Natural killer cell treated with Interleukin-12 subunit alpha and Interleukin-12 subunit beta and Interleukin-15 and Interleukin-18, amount 100 ng/mL, for 72 hours (primary cell): ENCODE data around the gene SCTR. TPM values are rescaled to one million over a fixed set of nuclear protein-coding genes. Genes with fewer than 3 reads are reported as not detected.
A peak's percentile ranks its signal among the peaks of the same experiment; 100 is the strongest.

Experiments
- ATAC-seq, 2 donors: fragments of 150-1000 bp; cut with Tn5 transposase in 1 of 2; sonication (Bioruptor Pico), chemical (Tn5 transposase) in 1 of 2; 2 replicates each; pipeline ENCODE4 v1.10.0; 2021
- DNase-seq: peaks from one replicate; pipeline ENCODE4 v3.0.0; 2022; ENCODE audit warnings: low spot score
- H3K27ac Mint-ChIP-seq, 2 donors: 1 replicate in 1 of 2; 2 replicates in 1 of 2; pipeline ENCODE4 v1.8.0; 2022; ENCODE audit warnings: mixed read lengths in 2 of 2, mild to moderate bottlenecking in 1 of 2, moderate library complexity in 1 of 2
- H3K27me3 Mint-ChIP-seq, 2 donors: 1 replicate in 1 of 2; 2 replicates in 1 of 2; pipeline ENCODE4 v1.8.0; 2022; ENCODE audit warnings: mixed read lengths in 2 of 2
- H3K36me3 Mint-ChIP-seq: one replicate; pipeline ENCODE4 v1.8.0; 2022; ENCODE audit warnings: mixed read lengths
- H3K4me1 Mint-ChIP-seq, 2 donors: 1 replicate in 1 of 2; 2 replicates in 1 of 2; pipeline ENCODE4 v1.8.0; 2022; ENCODE audit warnings: low read depth in 2 of 2, mixed read lengths in 2 of 2, mild to moderate bottlenecking in 1 of 2
- H3K4me3 Mint-ChIP-seq: one replicate; pipeline ENCODE4 v1.8.0; 2022; ENCODE audit warnings: mixed read lengths
- H3K9me3 Mint-ChIP-seq: 2 replicates; pipeline ENCODE4 v1.8.0; 2022; ENCODE audit warnings: mixed read lengths
- total RNA-seq, 2 donors: library from RNA; stranded (reverse); gene quantifications; one replicate each; pipeline ENCODE4 v1.2.3, GENCODE V29; 2022

SCTR gene
- total RNA-seq, 2 donors from 2014 or later, result not detected

DNA sequence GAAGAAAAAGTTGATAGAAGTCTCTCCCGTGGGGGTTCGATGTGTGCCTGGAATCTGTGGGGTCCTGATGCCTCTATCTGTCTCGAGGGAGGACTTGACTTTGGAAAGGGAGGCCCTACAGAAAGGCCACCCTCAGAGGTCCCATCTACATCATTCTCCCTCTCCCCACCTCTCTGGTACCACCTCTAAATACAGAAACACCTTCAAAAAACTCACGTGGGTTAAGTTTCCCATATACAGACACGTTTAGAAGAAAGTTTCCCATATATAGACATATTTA is 97.9 kb downstream of the SCTR start:
- no peaks in the 10 kb centered on the region for H3K9me3 Mint-ChIP-seq
- no peak for ATAC-seq
- no peaks in the 10 kb centered on the region for H3K4me1 Mint-ChIP-seq
- no peaks in the 10 kb centered on the region for H3K36me3 Mint-ChIP-seq
- H3K27ac Mint-ChIP-seq, result no peak overlapping the region
- DNase-seq, result no peak
- no peak overlapping the region for H3K4me3 Mint-ChIP-seq
- peaks cover 56 to 62% of the 10 kb centered on the region in 2 donors for H3K27me3 Mint-ChIP-seq

GRCh38 chr2:119425620-119426395 is 98.5 kb downstream of the SCTR start:
- H3K27me3 Mint-ChIP-seq, result peaks cover 56 to 65% of the 10 kb centered on the region in 2 donors
- no peaks in the 10 kb centered on the region for H3K4me1 Mint-ChIP-seq
- DNase-seq (no peak), ATAC-seq (no peak)
- H3K27ac Mint-ChIP-seq, result no peak overlapping the region
- H3K9me3 Mint-ChIP-seq, result no peaks in the 10 kb centered on the region
- H3K4me3 Mint-ChIP-seq, result no peak overlapping the region
- H3K36me3 Mint-ChIP-seq, result no peaks in the 10 kb centered on the region

DNA sequence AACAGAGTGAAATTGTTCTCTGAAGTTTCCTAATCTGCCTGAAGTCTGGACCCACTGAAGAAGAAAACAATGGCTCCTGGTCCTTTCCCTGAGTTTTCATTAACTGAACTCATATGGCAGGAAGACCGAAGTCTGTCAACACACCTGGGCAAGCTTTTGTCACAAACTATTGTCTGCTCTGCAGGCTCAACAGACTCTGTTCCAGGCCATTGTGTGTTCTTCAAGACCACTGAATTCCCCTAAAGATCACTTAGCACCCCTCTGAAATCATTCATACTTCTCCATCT is 99.2 kb downstream of the SCTR start:
- no peak overlapping the region for H3K27ac Mint-ChIP-seq
- H3K9me3 Mint-ChIP-seq, result no peaks in the 10 kb centered on the region
- H3K4me1 Mint-ChIP-seq, result no peaks in the 10 kb centered on the region
- H3K36me3 Mint-ChIP-seq, result no peaks in the 10 kb centered on the region
- DNase-seq (no peak), ATAC-seq (no peak)
- H3K4me3 Mint-ChIP-seq, result no peak overlapping the region
- H3K27me3 Mint-ChIP-seq, result peaks cover 56 to 65% of the 10 kb centered on the region in 2 donors

GRCh38 chr2:119424284-119425118 is 99.8 kb downstream of the SCTR start:
- Mint-ChIP-seq H3K4me3 (no peak overlapping the region), H3K27ac (no peak overlapping the region), H3K4me1 (no peaks in the 10 kb centered on the region), H3K36me3 (no peaks in the 10 kb centered on the region), H3K27me3 (peaks cover 55 to 65% of the 10 kb centered on the region in 2 donors), H3K9me3 (no peaks in the 10 kb centered on the region)
- DNase-seq (no peak), ATAC-seq (peak in 1 of 2 donors; percentile 26)

- ATAC-seq (no peak), DNase-seq (no peak)
- no peak overlapping the region for H3K4me3 Mint-ChIP-seq
- H3K27ac Mint-ChIP-seq, result no peak overlapping the region
- no peaks in the 10 kb centered on the region for H3K4me1 Mint-ChIP-seq
- no peaks in the 10 kb centered on the region for H3K36me3 Mint-ChIP-seq
- H3K9me3 Mint-ChIP-seq, result no peaks in the 10 kb centered on the region
- peaks cover 50 to 64% of the 10 kb centered on the region in 2 donors for H3K27me3 Mint-ChIP-seq
These were observed 100.5 kb downstream of the SCTR start for GRCh38 chr2:119423811-119424210.

DNA sequence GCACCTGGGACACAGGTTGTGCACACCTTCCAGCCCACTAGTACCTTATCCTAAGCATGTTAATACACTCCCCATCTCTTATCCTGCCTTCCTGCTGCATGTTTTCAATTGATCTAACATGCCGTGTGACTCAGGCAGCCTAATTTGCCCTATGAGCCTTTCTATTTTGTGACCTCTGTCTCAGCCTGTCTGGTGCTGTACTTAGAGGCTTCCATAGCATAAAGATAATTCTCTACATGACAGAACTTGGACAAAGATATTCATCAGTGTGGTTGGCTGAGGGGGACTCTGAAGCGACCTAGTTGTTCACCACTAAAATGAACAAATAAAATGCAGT is 101.2 kb downstream of the SCTR start:
- ATAC-seq, result no peak
- Mint-ChIP-seq H3K27me3 (peaks cover 46 to 59% of the 10 kb centered on the region in 2 donors), H3K9me3 (no peaks in the 10 kb centered on the region), H3K27ac (no peak overlapping the region), H3K4me3 (no peak overlapping the region), H3K36me3 (no peaks in the 10 kb centered on the region), H3K4me1 (no peaks in the 10 kb centered on the region)
- DNase-seq, result no peak

GRCh38 chr2:119422360-119423107 is 101.7 kb downstream of the SCTR start:
- no peaks in the 10 kb centered on the region for H3K36me3 Mint-ChIP-seq
- H3K27me3 Mint-ChIP-seq, result peaks cover 40 to 58% of the 10 kb centered on the region in 2 donors
- DNase-seq, result no peak
- ATAC-seq, result no peak
- no peak overlapping the region for H3K27ac Mint-ChIP-seq
- no peaks in the 10 kb centered on the region for H3K4me1 Mint-ChIP-seq
- no peaks in the 10 kb centered on the region for H3K9me3 Mint-ChIP-seq
- no peak overlapping the region for H3K4me3 Mint-ChIP-seq

- H3K9me3 Mint-ChIP-seq, result no peaks in the 10 kb centered on the region
- no peaks in the 10 kb centered on the region for H3K36me3 Mint-ChIP-seq
- H3K27me3 Mint-ChIP-seq, result peaks cover 34 to 50% of the 10 kb centered on the region in 2 donors
- H3K4me1 Mint-ChIP-seq, result no peaks in the 10 kb centered on the region
- H3K27ac Mint-ChIP-seq, result no peak overlapping the region
- no peak for DNase-seq
- no peak for ATAC-seq
- H3K4me3 Mint-ChIP-seq, result no peak overlapping the region
These were observed 102.5 kb downstream of the SCTR start for GRCh38 chr2:119421741-119422140.

DNA sequence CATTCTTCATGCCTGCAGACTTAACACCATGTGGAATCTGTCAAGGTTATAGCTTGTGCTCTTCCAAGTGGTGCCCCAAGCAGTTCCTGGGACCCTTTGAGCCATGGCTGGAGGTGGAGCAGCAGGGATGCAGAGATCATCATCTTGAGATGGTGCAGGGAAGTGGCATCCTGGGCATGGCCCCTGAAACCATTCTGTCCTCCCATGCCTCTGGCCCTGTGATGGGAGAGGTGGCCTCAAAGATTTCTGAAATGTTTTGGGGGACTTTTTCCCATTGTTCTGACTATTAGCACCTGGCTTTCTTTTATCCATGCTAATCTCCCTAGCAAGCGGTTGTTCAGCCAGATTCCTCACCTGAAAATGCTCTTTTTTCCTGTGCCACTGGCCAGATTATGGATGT is 103.0 kb downstream of the SCTR start:
- no peaks in the 10 kb centered on the region for H3K36me3 Mint-ChIP-seq
- peaks cover 30 to 46% of the 10 kb centered on the region in 2 donors for H3K27me3 Mint-ChIP-seq
- H3K9me3 Mint-ChIP-seq, result no peaks in the 10 kb centered on the region
- no peak for ATAC-seq
- H3K4me3 Mint-ChIP-seq, result no peak overlapping the region
- no peak for DNase-seq
- no peaks in the 10 kb centered on the region for H3K4me1 Mint-ChIP-seq
- H3K27ac Mint-ChIP-seq, result no peak overlapping the region

- Mint-ChIP-seq H3K4me3 (no peak overlapping the region), H3K27ac (no peak overlapping the region), H3K27me3 (peaks cover 23 to 42% of the 10 kb centered on the region in 2 donors), H3K36me3 (no peaks in the 10 kb centered on the region), H3K9me3 (no peaks in the 10 kb centered on the region), H3K4me1 (no peaks in the 10 kb centered on the region)
- DNase-seq (no peak), ATAC-seq (no peak)
These were observed 104.3 kb downstream of the SCTR start for GRCh38 chr2:119419803-119420508.

- Mint-ChIP-seq H3K4me3 (no peak overlapping the region), H3K27me3 (peaks cover 22 to 42% of the 10 kb centered on the region in 2 donors), H3K4me1 (no peaks in the 10 kb centered on the region), H3K9me3 (no peaks in the 10 kb centered on the region), H3K27ac (no peak overlapping the region), H3K36me3 (no peaks in the 10 kb centered on the region)
- DNase-seq, result no peak
- ATAC-seq, result no peak
These were observed 105.2 kb downstream of the SCTR start for GRCh38 chr2:119419065-119419464.

DNA sequence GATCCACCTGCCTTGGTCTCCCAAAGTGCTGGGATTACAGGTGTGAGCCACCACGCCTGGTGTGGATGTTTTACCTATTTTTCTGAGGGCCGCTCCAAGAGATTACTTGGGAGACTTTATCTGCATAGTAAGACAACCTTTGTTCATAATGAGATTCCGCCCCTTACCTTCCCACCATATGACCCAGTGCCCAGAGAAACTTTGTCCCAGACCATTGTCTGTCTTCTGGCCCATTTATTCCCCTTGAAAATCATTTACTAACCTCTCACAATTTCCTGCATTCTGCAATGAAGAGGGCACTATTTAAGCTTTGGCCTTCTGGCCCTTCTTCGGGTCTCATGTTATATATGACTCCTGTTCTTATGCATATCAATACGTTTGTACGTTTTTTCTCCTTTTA is 106.4 kb downstream of the SCTR start:
- Mint-ChIP-seq H3K27ac (no peak overlapping the region), H3K4me1 (no peaks in the 10 kb centered on the region), H3K27me3 (peaks cover 15 to 36% of the 10 kb centered on the region in 2 donors), H3K4me3 (no peak overlapping the region), H3K9me3 (no peaks in the 10 kb centered on the region), H3K36me3 (no peaks in the 10 kb centered on the region)
- ATAC-seq (no peak), DNase-seq (no peak)

- DNase-seq, result no peak
- no peak overlapping the region for H3K27ac Mint-ChIP-seq
- no peaks in the 10 kb centered on the region for H3K9me3 Mint-ChIP-seq
- H3K27me3 Mint-ChIP-seq, result peaks cover 6 to 31% of the 10 kb centered on the region in 2 donors
- no peaks in the 10 kb centered on the region for H3K36me3 Mint-ChIP-seq
- no peaks in the 10 kb centered on the region for H3K4me1 Mint-ChIP-seq
- H3K4me3 Mint-ChIP-seq, result no peak overlapping the region
- no peak for ATAC-seq
These were observed 107.9 kb downstream of the SCTR start for GRCh38 chr2:119416299-119416923.
